ENCODE measurements around the gene IP6K1.

The IP6K1 gene

GRCh38 chr3:49769926-49770325 is 16.4 kb downstream of the IP6K1 start:
- Histone ChIP-seq H3K27ac (ENCODE audit: insufficient read depth in 1 of 2, low read depth in 1 of 2, low read length in 2 of 2, poor library complexity in 1 of 2, severe bottlenecking in 2 of 2) (peak overlapping the region in 1 of 2 experiments; percentile 9), H3K27me3 (replicated peaks in 2 of 5; ENCODE audit: control insufficient read depth in 4 of 5, insufficient read depth in 5 of 5, low read length in 4 of 5) (no peaks in the 10 kb centered on the region), H3K9me3 (ENCODE audit: control extremely low read depth in 1 of 5, control insufficient read depth in 4 of 5, insufficient read depth in 2 of 5, low read depth in 1 of 5, low read length in 4 of 5) (no peaks in the 10 kb centered on the region), H3K4me1 (ENCODE audit: control extremely low read depth in 1 of 4, control insufficient read depth in 4 of 4, insufficient read depth in 4 of 4, low read length in 3 of 4) (no peaks in the 10 kb centered on the region), H3K4me3 (ENCODE audit: control insufficient read depth in 1 of 7, extremely low read depth in 1 of 7, insufficient read depth in 4 of 7, low read depth in 2 of 7, low read length in 6 of 7) (no peak overlapping the region), H3K36me3 (ENCODE audit: control insufficient read depth in 4 of 4, insufficient read depth in 4 of 4, low read length in 3 of 4) (peaks cover 4 to 17% (median 6%) of the 10 kb centered on the region in 4 experiments)
- ChIA-PET CTCF (interaction anchor here (1.0 kb wide), 1 partner anchor 69 kb away, joined by 3 read pairs; no protein-coding TSS in a partner anchor), POLR2A (no interaction called here)
- DNase-seq = no peak

GRCh38 chr3:49769286-49769915 is 16.9 kb downstream of the IP6K1 start:
- Histone ChIP-seq H3K9me3 (ENCODE audit: control extremely low read depth in 1 of 5, control insufficient read depth in 4 of 5, insufficient read depth in 2 of 5, low read depth in 1 of 5, low read length in 4 of 5) (no peaks in the 10 kb centered on the region), H3K4me3 (ENCODE audit: control insufficient read depth in 1 of 7, extremely low read depth in 1 of 7, insufficient read depth in 4 of 7, low read depth in 2 of 7, low read length in 6 of 7) (no peak overlapping the region), H3K27ac (ENCODE audit: insufficient read depth in 1 of 2, low read depth in 1 of 2, low read length in 2 of 2, poor library complexity in 1 of 2, severe bottlenecking in 2 of 2) (peak overlapping the region in 1 of 2 experiments; percentile 9), H3K36me3 (ENCODE audit: control insufficient read depth in 4 of 4, insufficient read depth in 4 of 4, low read length in 3 of 4) (peaks cover 4 to 21% (median 7%) of the 10 kb centered on the region in 4 experiments), H3K27me3 (replicated peaks in 2 of 5; ENCODE audit: control insufficient read depth in 4 of 5, insufficient read depth in 5 of 5, low read length in 4 of 5) (no peaks in the 10 kb centered on the region), H3K4me1 (ENCODE audit: control extremely low read depth in 1 of 4, control insufficient read depth in 4 of 4, insufficient read depth in 4 of 4, low read length in 3 of 4) (no peaks in the 10 kb centered on the region)
- POLR2A ChIA-PET = no interaction called here
- 100% methylated on average over 1 of the region's 3 CpGs for WGBS (ENCODE audit: insufficient coverage)
- CTCF ChIA-PET = interaction anchor here (1.0 to 1.5 kb wide), 2 partner anchors 12 to 68 kb away, joined by 3 read pairs; no protein-coding TSS in a partner anchor
- DNase-seq = no peak

- no peak overlapping the region for H3K27ac ChIP-seq (ENCODE audit: insufficient read depth in 1 of 2, low read depth in 1 of 2, low read length in 2 of 2, poor library complexity in 1 of 2, severe bottlenecking in 2 of 2)
- H3K9me3 ChIP-seq (ENCODE audit: control extremely low read depth in 1 of 5, control insufficient read depth in 4 of 5, insufficient read depth in 2 of 5, low read depth in 1 of 5, low read length in 4 of 5) = no peaks in the 10 kb centered on the region
- H3K36me3 ChIP-seq (ENCODE audit: control insufficient read depth in 4 of 4, insufficient read depth in 4 of 4, low read length in 3 of 4) = peaks cover 3 to 16% (median 9%) of the 10 kb centered on the region in 4 experiments
- WGBS (ENCODE audit: insufficient coverage) = no CpG with 5 or more reads among the region's 4 CpGs
- no peaks in the 10 kb centered on the region for H3K27me3 ChIP-seq (replicated peaks in 2 of 5; ENCODE audit: control insufficient read depth in 4 of 5, insufficient read depth in 5 of 5, low read length in 4 of 5)
- ChIA-PET POLR2A (interaction anchor here (0.5 kb wide), 1 partner anchor 25 kb away, joined by 3 read pairs; no protein-coding TSS in a partner anchor), CTCF (no interaction called here)
- DNase-seq = no peak
- H3K4me1 ChIP-seq (ENCODE audit: control extremely low read depth in 1 of 4, control insufficient read depth in 4 of 4, insufficient read depth in 4 of 4, low read length in 3 of 4) = no peaks in the 10 kb centered on the region
- no peak overlapping the region for H3K4me3 ChIP-seq (ENCODE audit: control insufficient read depth in 1 of 7, extremely low read depth in 1 of 7, insufficient read depth in 4 of 7, low read depth in 2 of 7, low read length in 6 of 7)
Measured at GRCh38 chr3:49763981-49764380, 22.4 kb downstream of the IP6K1 start.

GRCh38 chr3:49761661-49762060 is 24.7 kb downstream of the IP6K1 start:
- POLR2A ChIA-PET = no interaction called here
- WGBS (ENCODE audit: insufficient coverage) = 90% methylated on average over 3 of the region's 3 CpGs
- H3K27ac ChIP-seq (ENCODE audit: insufficient read depth in 1 of 2, low read depth in 1 of 2, low read length in 2 of 2, poor library complexity in 1 of 2, severe bottlenecking in 2 of 2) = no peak overlapping the region
- H3K4me1 ChIP-seq (ENCODE audit: control extremely low read depth in 1 of 4, control insufficient read depth in 4 of 4, insufficient read depth in 4 of 4, low read length in 3 of 4) = peaks cover 0 to 4% (median 0%) of the 10 kb centered on the region in 4 experiments
- no peaks in the 10 kb centered on the region for H3K9me3 ChIP-seq (ENCODE audit: control extremely low read depth in 1 of 5, control insufficient read depth in 4 of 5, insufficient read depth in 2 of 5, low read depth in 1 of 5, low read length in 4 of 5)
- CTCF ChIA-PET = interaction anchor here (1.7 kb wide), 1 partner anchor 10 kb away, joined by 4 read pairs; no protein-coding TSS in a partner anchor
- no peaks in the 10 kb centered on the region for H3K27me3 ChIP-seq (replicated peaks in 2 of 5; ENCODE audit: control insufficient read depth in 4 of 5, insufficient read depth in 5 of 5, low read length in 4 of 5)
- H3K4me3 ChIP-seq (ENCODE audit: control insufficient read depth in 1 of 7, extremely low read depth in 1 of 7, insufficient read depth in 4 of 7, low read depth in 2 of 7, low read length in 6 of 7) = no peak overlapping the region
- H3K36me3 ChIP-seq (ENCODE audit: control insufficient read depth in 4 of 4, insufficient read depth in 4 of 4, low read length in 3 of 4) = peaks cover 3 to 16% (median 11%) of the 10 kb centered on the region in 4 experiments
- no peak for DNase-seq

- ChIA-PET CTCF (interaction anchor here (1.0 to 1.9 kb wide), 3 partner anchors 11 to 42 kb away, joined by 3 to 6 read pairs (median 3); no protein-coding TSS in a partner anchor), POLR2A (no interaction called here)
- Histone ChIP-seq H3K9me3 (ENCODE audit: control extremely low read depth in 1 of 5, control insufficient read depth in 4 of 5, insufficient read depth in 2 of 5, low read depth in 1 of 5, low read length in 4 of 5) (no peaks in the 10 kb centered on the region), H3K27ac (ENCODE audit: insufficient read depth in 1 of 2, low read depth in 1 of 2, low read length in 2 of 2, poor library complexity in 1 of 2, severe bottlenecking in 2 of 2) (no peak overlapping the region), H3K4me3 (ENCODE audit: control insufficient read depth in 1 of 7, extremely low read depth in 1 of 7, insufficient read depth in 4 of 7, low read depth in 2 of 7, low read length in 6 of 7) (no peak overlapping the region), H3K27me3 (replicated peaks in 2 of 5; ENCODE audit: control insufficient read depth in 4 of 5, insufficient read depth in 5 of 5, low read length in 4 of 5) (no peaks in the 10 kb centered on the region), H3K36me3 (ENCODE audit: control insufficient read depth in 4 of 4, insufficient read depth in 4 of 4, low read length in 3 of 4) (peaks cover 3 to 10% (median 7%) of the 10 kb centered on the region in 4 experiments), H3K4me1 (ENCODE audit: control extremely low read depth in 1 of 4, control insufficient read depth in 4 of 4, insufficient read depth in 4 of 4, low read length in 3 of 4) (peaks cover 0 to 4% (median 0%) of the 10 kb centered on the region in 4 experiments)
- no CpG with 5 or more reads among the region's 1 CpG for WGBS (ENCODE audit: insufficient coverage)
- no peak for DNase-seq
Measured at GRCh38 chr3:49759226-49759625, 27.1 kb downstream of the IP6K1 start.

- Histone ChIP-seq H3K4me3 (ENCODE audit: control insufficient read depth in 1 of 7, extremely low read depth in 1 of 7, insufficient read depth in 4 of 7, low read depth in 2 of 7, low read length in 6 of 7) (no peak overlapping the region), H3K27me3 (replicated peaks in 2 of 5; ENCODE audit: control insufficient read depth in 4 of 5, insufficient read depth in 5 of 5, low read length in 4 of 5) (no peaks in the 10 kb centered on the region), H3K27ac (ENCODE audit: insufficient read depth in 1 of 2, low read depth in 1 of 2, low read length in 2 of 2, poor library complexity in 1 of 2, severe bottlenecking in 2 of 2) (no peak overlapping the region), H3K4me1 (ENCODE audit: control extremely low read depth in 1 of 4, control insufficient read depth in 4 of 4, insufficient read depth in 4 of 4, low read length in 3 of 4) (peaks cover 0 to 4% (median 0%) of the 10 kb centered on the region in 4 experiments), H3K36me3 (ENCODE audit: control insufficient read depth in 4 of 4, insufficient read depth in 4 of 4, low read length in 3 of 4) (peaks cover 2 to 10% (median 7%) of the 10 kb centered on the region in 4 experiments), H3K9me3 (ENCODE audit: control extremely low read depth in 1 of 5, control insufficient read depth in 4 of 5, insufficient read depth in 2 of 5, low read depth in 1 of 5, low read length in 4 of 5) (no peaks in the 10 kb centered on the region)
- DNase-seq = no peak
- ChIA-PET CTCF (interaction anchor here (1.2 to 1.7 kb wide), 4 partner anchors 12 to 46 kb away, joined by 3 to 4 read pairs (median 3); partner anchors contain the start of gene AMIGO3), POLR2A (no interaction called here)
- no CpG with 5 or more reads among the region's 2 CpGs for WGBS (ENCODE audit: insufficient coverage)
Measured at GRCh38 chr3:49757197-49757596, 29.1 kb downstream of the IP6K1 start.

GRCh38 chr3:49756036-49756435 is 30.3 kb downstream of the IP6K1 start:
- Histone ChIP-seq H3K27me3 (replicated peaks in 2 of 5; ENCODE audit: control insufficient read depth in 4 of 5, insufficient read depth in 5 of 5, low read length in 4 of 5) (no peaks in the 10 kb centered on the region), H3K36me3 (ENCODE audit: control insufficient read depth in 4 of 4, insufficient read depth in 4 of 4, low read length in 3 of 4) (peaks cover 0 to 10% (median 7%) of the 10 kb centered on the region in 4 experiments), H3K4me1 (ENCODE audit: control extremely low read depth in 1 of 4, control insufficient read depth in 4 of 4, insufficient read depth in 4 of 4, low read length in 3 of 4) (peaks cover 0 to 4% (median 0%) of the 10 kb centered on the region in 4 experiments), H3K9me3 (ENCODE audit: control extremely low read depth in 1 of 5, control insufficient read depth in 4 of 5, insufficient read depth in 2 of 5, low read depth in 1 of 5, low read length in 4 of 5) (no peaks in the 10 kb centered on the region), H3K4me3 (ENCODE audit: control insufficient read depth in 1 of 7, extremely low read depth in 1 of 7, insufficient read depth in 4 of 7, low read depth in 2 of 7, low read length in 6 of 7) (no peak overlapping the region), H3K27ac (ENCODE audit: insufficient read depth in 1 of 2, low read depth in 1 of 2, low read length in 2 of 2, poor library complexity in 1 of 2, severe bottlenecking in 2 of 2) (no peak overlapping the region)
- ChIA-PET CTCF (interaction anchor here (0.8 to 1.0 kb wide), 2 partner anchors 11 to 52 kb away, joined by 3 read pairs; no protein-coding TSS in a partner anchor), POLR2A (no interaction called here)
- no CpG with 5 or more reads among the region's 1 CpG for WGBS (ENCODE audit: insufficient coverage)
- DNase-seq = no peak
